ENCODE data around the gene LHX1.

DNA sequence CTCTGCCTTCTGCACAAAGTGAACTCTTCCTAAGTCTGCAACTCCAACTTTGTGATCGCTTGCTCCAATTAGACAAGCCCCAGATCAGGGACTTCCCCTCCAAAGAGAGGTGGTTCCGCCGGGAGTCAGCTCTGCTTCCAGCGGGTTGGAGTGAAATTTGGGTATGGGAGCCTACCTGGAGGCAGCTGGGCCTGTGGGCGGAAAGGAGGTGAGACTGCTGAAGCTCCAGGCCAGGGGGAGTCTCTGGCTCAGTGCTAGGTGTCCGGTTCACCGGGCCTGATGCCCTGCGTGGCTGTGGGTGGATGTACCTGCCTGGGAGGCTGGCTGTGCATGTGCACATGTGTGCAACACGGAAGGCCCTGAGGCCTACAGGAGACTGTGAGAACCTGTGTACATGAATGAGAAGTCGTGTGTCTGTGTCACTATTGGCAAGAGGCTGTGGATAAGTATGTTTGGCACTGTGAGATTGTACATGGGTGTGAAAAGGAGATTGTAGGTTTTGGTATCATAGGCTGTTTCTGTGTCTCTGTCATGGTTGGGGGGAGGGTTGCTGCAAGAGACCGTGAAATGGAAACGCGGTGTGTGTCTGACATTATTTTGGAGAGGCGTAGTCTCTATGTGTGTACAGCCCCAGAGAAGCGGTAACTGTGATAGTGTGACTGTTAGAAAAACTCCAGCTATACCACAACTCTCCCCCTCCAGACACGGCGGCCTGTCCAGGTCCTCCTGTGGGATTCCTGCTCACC lies 4.2 kb downstream of the LHX1 start:
- TF ChIP-seq, protein P1, sequence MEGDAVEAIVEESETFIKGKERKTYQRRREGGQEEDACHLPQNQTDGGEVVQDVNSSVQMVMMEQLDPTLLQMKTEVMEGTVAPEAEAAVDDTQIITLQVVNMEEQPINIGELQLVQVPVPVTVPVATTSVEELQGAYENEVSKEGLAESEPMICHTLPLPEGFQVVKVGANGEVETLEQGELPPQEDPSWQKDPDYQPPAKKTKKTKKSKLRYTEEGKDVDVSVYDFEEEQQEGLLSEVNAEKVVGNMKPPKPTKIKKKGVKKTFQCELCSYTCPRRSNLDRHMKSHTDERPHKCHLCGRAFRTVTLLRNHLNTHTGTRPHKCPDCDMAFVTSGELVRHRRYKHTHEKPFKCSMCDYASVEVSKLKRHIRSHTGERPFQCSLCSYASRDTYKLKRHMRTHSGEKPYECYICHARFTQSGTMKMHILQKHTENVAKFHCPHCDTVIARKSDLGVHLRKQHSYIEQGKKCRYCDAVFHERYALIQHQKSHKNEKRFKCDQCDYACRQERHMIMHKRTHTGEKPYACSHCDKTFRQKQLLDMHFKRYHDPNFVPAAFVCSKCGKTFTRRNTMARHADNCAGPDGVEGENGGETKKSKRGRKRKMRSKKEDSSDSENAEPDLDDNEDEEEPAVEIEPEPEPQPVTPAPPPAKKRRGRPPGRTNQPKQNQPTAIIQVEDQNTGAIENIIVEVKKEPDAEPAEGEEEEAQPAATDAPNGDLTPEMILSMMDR (IDR thresholded peaks at IDR 0.05): no peak
- TF ChIP-seq MAX (CRISPR knock-in tag; IDR thresholded peaks at IDR 0.05) (no peak), GABPB1 (CRISPR knock-in tag; IDR thresholded peaks at IDR 0.05) (no peak), ATF3 (CRISPR knock-in tag; conservative IDR thresholded peaks at IDR 0.05) (no peak), ATF6 (CRISPR knock-in tag; IDR thresholded peaks at IDR 0.05) (no peak)
